HepG2 (cell line): ENCODE data around the gene C11orf91. TPM values are rescaled to one million over a fixed set of nuclear protein-coding genes. Genes with fewer than 3 reads are reported as not detected.

Experiments
- DMTF1 ChIP-seq: sonication (generic); formaldehyde crosslinking; IDR thresholded peaks from 2 replicates; pipeline ENCODE4 v1.4.0; 2020; ENCODE audit warnings: mild to moderate bottlenecking, missing genetic modification reagents
- FOXP1 ChIP-seq, 2 experiments: fragments of 450-650 bp in 1 of 2; IDR thresholded peaks; 2 replicates each; pipeline ENCODE4 v1.6.1; 2017 to 2018; ENCODE audit warnings: antibody characterized with exemption in 1 of 2
- HNRNPK ChIP-seq: fragments of 200-400 bp; formaldehyde crosslinking; IDR thresholded peaks from 2 replicates; pipeline ENCODE4 v1.6.1; 2018; ENCODE audit warnings: low read length, low read depth, moderate library complexity, mild to moderate bottlenecking; ENCODE audit not compliant: poor library complexity, severe bottlenecking
- KDM2A ChIP-seq: sonication (generic); formaldehyde crosslinking; IDR thresholded peaks from 2 replicates; pipeline ENCODE4 v1.4.0; 2020; ENCODE audit warnings: low read depth, missing genetic modification reagents, borderline replicate concordance
- LCORL ChIP-seq, 2 experiments: fragments of 450-650 bp in 1 of 2; sonication (generic) in 1 of 2; formaldehyde crosslinking in 1 of 2; IDR thresholded peaks; 2 replicates each; pipeline versions ENCODE4 v1.5.0 to v1.6.1; 2017 to 2020; ENCODE audit warnings: antibody characterized with exemption in 1 of 2, missing genetic modification reagents in 1 of 2
- MXD4 ChIP-seq: IDR thresholded peaks from 2 replicates; pipeline ENCODE4 v1.6.1; 2016; ENCODE audit warnings: mild to moderate bottlenecking, missing biosample characterization, missing genetic modification reagents
- POGK ChIP-seq: sonication (generic); formaldehyde crosslinking; conservative IDR thresholded peaks from 2 replicates; pipeline ENCODE4 v1.8.0; 2022; ENCODE audit warnings: mild to moderate bottlenecking, moderate library complexity, missing genetic modification reagents
- RAD21 ChIP-seq: fragments of 450-650 bp; formaldehyde crosslinking; IDR thresholded peaks from 2 replicates; pipeline ENCODE4 v1.5.0; 2020; ENCODE audit warnings: mild to moderate bottlenecking
- REXO4 ChIP-seq: sonication (generic); formaldehyde crosslinking; IDR thresholded peaks from 2 replicates; pipeline ENCODE4 v1.8.0; 2022; ENCODE audit warnings: missing genetic modification reagents, mild to moderate bottlenecking, borderline replicate concordance
- SP1 ChIP-seq, 2 experiments: fragments of 450-650 bp in 1 of 2; sonication (generic) in 1 of 2; formaldehyde crosslinking in 1 of 2; IDR thresholded peaks; 2 replicates each; pipeline versions ENCODE4 v1.4.0 to v1.6.1; 2016 to 2020; ENCODE audit warnings: missing genetic modification reagents in 1 of 2
- ZNF280D ChIP-seq: sonication (generic); formaldehyde crosslinking; IDR thresholded peaks from 2 replicates; pipeline ENCODE4 v1.5.1; 2020; ENCODE audit warnings: mild to moderate bottlenecking, missing genetic modification reagents
- ZNF281 ChIP-seq: sonication (generic); formaldehyde crosslinking; IDR thresholded peaks from 2 replicates; pipeline ENCODE4 v1.4.0; 2020; ENCODE audit warnings: missing genetic modification reagents, borderline replicate concordance
- ZNF607 ChIP-seq: sonication (generic); formaldehyde crosslinking; IDR thresholded peaks from 2 replicates; pipeline ENCODE4 v1.5.1; 2020; ENCODE audit warnings: missing genetic modification reagents, mild to moderate bottlenecking, borderline replicate concordance
- ZSCAN31 ChIP-seq: sonication (generic); formaldehyde crosslinking; IDR thresholded peaks from 2 replicates; pipeline ENCODE4 v1.5.0; 2020; ENCODE audit warnings: low read depth, mild to moderate bottlenecking, missing genetic modification reagents
- polyA plus RNA-seq, 8 experiments: library from polyadenylated mRNA; depleted of rRNA in 3 of 8; stranded (reverse) in 7 of 8; unstranded in 1 of 8; fragments of >200 nt; fragmentation: Illumina TruSeq in 4 of 8; extraction: Trizol in 4 of 8; gene quantifications; 2 replicates each; pipeline versions ENCODE4 v1.2.1 to v1.2.3, GENCODE V29; 2011 to 2016; ENCODE audit warnings: low read depth in 4 of 8, missing spikeins in 1 of 8, mixed read lengths in 1 of 8; ENCODE audit not compliant: insufficient read depth in 1 of 8
- total RNA-seq, 5 experiments: library from RNA; depleted of rRNA; stranded (reverse); fragments of >200 nt; fragmentation: Illumina TruSeq; extraction: Trizol; gene quantifications; 2 replicates each; pipeline ENCODE4 v1.2.3, GENCODE V29; 2016; ENCODE audit warnings: low read depth in 1 of 5

Gene C11orf91
- total and polyA plus RNA-seq, 2 of the 13 experiments (the other 11 are each of a cell fraction or from before 2014, with no cell fraction given), result 0.35 TPM; not detected in 1

GRCh38 chr11:33700502-33701271 is at the start of gene C11orf91 (continued):
- no peak for TF ChIP-seq FOXP1 (IDR thresholded peaks at IDR 0.05)
- peak; percentile 25; the same call in 1 of the 2 replicates for TF ChIP-seq FOXP1 (CRISPR knock-in tag; IDR thresholded peaks at IDR 0.05)
- TF ChIP-seq ZNF280D (CRISPR knock-in tag), result 0 out of 2 replicates have a peak, but pooled peaks have one; percentile 62
- no peak for TF ChIP-seq LCORL (IDR thresholded peaks at IDR 0.05)
- TF ChIP-seq LCORL (CRISPR knock-in tag; IDR thresholded peaks at IDR 0.05), result peak; percentile 70; the same call in 1 of the 2 replicates
- TF ChIP-seq MXD4 (CRISPR knock-in tag), result 0 out of 2 replicates have a peak, but pooled peaks have one; percentile 44
- peak; percentile 13; the same call in 1 of the 2 replicates for TF ChIP-seq RAD21 (CRISPR knock-in tag)
- TF ChIP-seq ZNF281, result no peak
- no peak for TF ChIP-seq DMTF1 (CRISPR knock-in tag)
- TF ChIP-seq SP1 (IDR thresholded peaks at IDR 0.05), result no peak
- TF ChIP-seq SP1 (CRISPR knock-in tag; IDR thresholded peaks at IDR 0.05), result peak; percentile 79
- peak; percentile 58 for TF ChIP-seq POGK (CRISPR knock-in tag)
- no peak for TF ChIP-seq ZSCAN31 (CRISPR knock-in tag)
- TF ChIP-seq REXO4 (CRISPR knock-in tag), result no peak
- TF ChIP-seq KDM2A (CRISPR knock-in tag), result peak; percentile 97
- peak; percentile 31 for TF ChIP-seq HNRNPK
- 0 out of 2 replicates have a peak, but pooled peaks have one; percentile 29 for TF ChIP-seq ZNF607 (CRISPR knock-in tag)
